ENCODE measurements around the gene ZNHIT6. TPM values are rescaled to one million over a fixed set of nuclear protein-coding genes. Genes with fewer than 3 reads are reported as not detected.

The ZNHIT6 gene
- total and polyA plus RNA-seq, 2 of the 8 experiments (the other 6 are each of a cell fraction or from before 2014, with no cell fraction given), result 5.9 to 17.2 TPM

- no peak for TF ChIP-seq CHD7 (IDR thresholded peaks at IDR 0.05; ENCODE audit: insufficient replicate concordance, low read length)
These were observed 35.6 kb upstream of the ZNHIT6 start (continued) for GRCh38 chr1:85743814-85744213.
